Skin epidermis (tissue), 12 donors: ENCODE measurements around the gene MEPCE.

Experiments
- H3K27ac ChIP-seq, 21 experiments: fragments of 200-600 bp; sonication (generic) in 11 of 21; one replicate each; pipeline ENCODE4 v1.5.0; 2020; ENCODE audit warnings: mild to moderate bottlenecking in 3 of 21, inconsistent platforms in 2 of 21, moderate library complexity in 2 of 21
- H3K4me3 ChIP-seq, 7 experiments: fragments of 200-600 bp; sonication (generic) in 2 of 7; one replicate each; pipeline ENCODE4 v1.5.0; 2020; ENCODE audit warnings: inconsistent platforms in 2 of 7, mild to moderate bottlenecking in 2 of 7, moderate library complexity in 1 of 7

Gene MEPCE

GRCh38 chr7:100476101-100476780 is 46.6 kb downstream of the MEPCE start:
- Histone ChIP-seq H3K4me3 (peak overlapping the region in 6 of 7 experiments; percentile 61 to 99 (median 99)), H3K27ac (peak overlapping the region in 17 of 21 experiments; percentile 10 to 99 (median 91))

- Histone ChIP-seq H3K4me3 (peak overlapping the region; percentile 61 to 99 (median 99)), H3K27ac (peak overlapping the region; percentile 54 to 100 (median 93))
Measured at GRCh38 chr7:100476903-100477870, 47.6 kb downstream of the MEPCE start.

GRCh38 chr7:100477871-100478267 is 48.2 kb downstream of the MEPCE start:
- Histone ChIP-seq H3K4me3 (peak overlapping the region; percentile 61 to 99 (median 99)), H3K27ac (peak overlapping the region; percentile 54 to 100 (median 93))

GRCh38 chr7:100478958-100479660 is 49.5 kb downstream of the MEPCE start, which contains the start of gene TSC22D4:
TSS of gene TSC22D4 (minus strand) at chr7:100479214. CDS start at chr7:100478038, 1,176 bp downstream.
- H3K4me3 ChIP-seq = peak within 1 kb of the TSS; percentile 61 to 99 (median 99)
- peak within 1 kb of the TSS; percentile 63 to 100 (median 93) for H3K27ac ChIP-seq

GRCh38 chr7:100481466-100481865 is 51.8 kb downstream of the MEPCE start:
- no peak overlapping the region for H3K4me3 ChIP-seq
- H3K27ac ChIP-seq = no peak overlapping the region

- H3K27ac ChIP-seq = peak overlapping the region in 8 of 21 experiments; percentile 4 to 76 (median 63)
- peak overlapping the region; percentile 40 to 65 (median 48) for H3K4me3 ChIP-seq
Measured at GRCh38 chr7:100482728-100483089, 53.1 kb downstream of the MEPCE start.

GRCh38 chr7:100483090-100483721 is 53.6 kb downstream of the MEPCE start:
- Histone ChIP-seq H3K4me3 (peak overlapping the region; percentile 40 to 65 (median 48)), H3K27ac (peak overlapping the region in 11 of 21 experiments; percentile 3 to 76 (median 64))
